Muscle of arm (tissue), 12 donors: ENCODE data around the gene SMARCAL1. TPM values are rescaled to one million over a fixed set of nuclear protein-coding genes. Genes with fewer than 3 reads are reported as not detected.

Experiments used
- DNase-seq: peaks from one replicate; pipeline ENCODE4 v3.0.0-alpha.2; 2013
- polyA plus RNA-seq, 12 donors: library from polyadenylated mRNA; unstranded; fragments of 120-200 nt; gene quantifications; one replicate each; pipeline ENCODE4 v1.2.1, GENCODE V29; 2013; ENCODE audit not compliant: insufficient read length in 12 of 12

Gene SMARCAL1
- polyA plus RNA-seq, 12 donors: 18.5 to 30.0 (median 21.6) TPM; not detected in 1

DNA sequence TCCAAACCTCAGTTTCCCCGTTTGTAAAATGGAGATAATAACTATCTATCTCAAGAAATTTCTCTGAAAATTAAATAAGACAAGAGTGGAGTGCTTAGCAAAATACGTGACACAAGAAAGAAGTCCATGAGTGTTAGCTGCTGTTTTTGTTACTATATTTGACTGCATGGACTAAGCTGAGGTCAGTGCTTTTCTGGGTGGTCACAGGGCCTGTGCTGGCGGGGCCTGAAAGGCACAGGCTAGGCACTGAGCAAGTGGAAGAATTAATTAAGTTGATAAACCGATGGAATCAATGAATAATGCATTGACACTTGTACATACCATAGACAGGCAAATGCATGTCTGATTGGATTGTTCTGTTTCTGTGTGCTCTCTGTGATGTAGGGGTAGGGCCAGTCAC lies 113.7 kb downstream of the SMARCAL1 start:
- DNase-seq: no peak

DNA sequence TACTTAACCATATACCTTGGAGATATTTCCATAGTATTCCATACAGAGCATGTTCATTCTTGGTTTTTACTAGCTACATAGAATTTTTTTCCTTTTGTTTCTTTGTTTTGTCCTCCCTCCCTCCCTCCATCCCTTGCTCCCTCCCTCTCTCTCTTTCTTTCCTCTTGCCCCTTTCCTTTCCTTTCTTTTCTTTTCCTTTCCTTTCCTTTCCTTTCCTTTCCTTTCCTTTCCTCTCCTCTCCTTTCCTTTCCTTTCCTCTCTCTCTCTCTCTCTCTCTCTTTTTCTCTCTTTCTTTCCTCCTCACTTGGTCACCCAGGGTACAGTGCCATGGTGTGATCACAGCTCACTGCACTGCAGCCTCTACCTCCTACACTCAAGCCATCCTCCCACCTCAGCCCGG lies 114.7 kb downstream of the SMARCAL1 start:
- DNase-seq: no peak

DNA sequence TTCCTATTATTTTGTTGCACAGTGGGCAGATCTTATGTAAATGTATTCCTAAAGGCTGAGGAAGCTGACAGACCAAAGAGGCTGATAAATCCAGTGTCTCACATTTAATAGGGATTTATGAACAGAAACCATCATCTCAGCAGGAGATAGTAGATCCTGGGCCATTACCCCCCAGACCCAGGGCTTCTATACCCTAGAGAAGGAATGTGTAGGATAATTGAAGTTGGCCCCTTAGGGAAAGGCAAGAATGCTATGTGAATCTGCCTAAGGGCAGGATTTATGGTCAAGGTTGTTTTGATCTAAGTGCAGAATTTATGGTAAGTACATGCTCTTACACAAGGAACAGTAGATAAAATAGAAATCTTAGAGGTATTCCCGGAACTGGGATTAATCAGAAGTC lies 115.3 kb downstream of the SMARCAL1 start:
- DNase-seq: no peak

DNA sequence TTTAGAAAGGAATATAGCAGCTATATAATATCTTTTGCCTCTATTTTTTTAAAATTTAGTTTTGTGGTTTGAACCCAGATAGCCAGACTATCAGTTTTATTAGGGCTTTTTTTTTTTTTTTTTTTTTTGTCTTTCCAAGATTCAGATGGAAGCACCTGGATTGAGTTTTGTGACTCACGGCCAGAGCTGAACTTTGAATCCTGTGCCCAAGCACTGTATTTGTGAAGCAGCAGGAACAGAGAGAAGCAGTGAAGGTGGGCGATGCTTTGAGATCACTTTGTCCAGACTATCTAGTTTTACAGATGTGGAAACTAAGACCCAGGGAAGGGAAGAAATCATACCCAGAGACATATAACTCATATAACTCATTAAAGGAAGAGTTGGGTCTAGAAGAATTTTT lies 120.3 kb downstream of the SMARCAL1 start:
- no peak for DNase-seq

Other genes starting within 250 kb of the SMARCAL1 start
- under 1 TPM in 7 of 12 donors, not detected in 5; 0.04 to 0.15 (median 0.05) TPM for gene MARCHF4, start 40.0 kb upstream of the SMARCAL1 start, polyA plus RNA-seq
- gene RPL37A, start 86.4 kb downstream of the SMARCAL1 start, polyA plus RNA-seq: 1,000 to 10,000 TPM in 11 of 12 donors, not detected in 1; 3,306 to 5,343 (median 4,126) TPM
- 100 to 1,000 TPM in 10 of 12 donors, 10 to 100 TPM in 1, not detected in 1; 97.9 to 346 (median 142) TPM for gene IGFBP2, start 220.9 kb downstream of the SMARCAL1 start, polyA plus RNA-seq